Suprapubic skin (tissue), 4 donors: ENCODE data around the gene SLC39A13. TPM values are rescaled to one million over a fixed set of nuclear protein-coding genes. Genes with fewer than 3 reads are reported as not detected.

Source experiments
- DNase-seq, 2 donors: peaks; one replicate each; pipeline ENCODE4 v3.0.0-alpha.2; 2019; ENCODE audit warnings: low spot score in 2 of 2
- H3K27ac ChIP-seq: fragments of 200-600 bp; sonication (generic); one replicate; pipeline ENCODE4 v1.5.1; 2019
- H3K27me3 ChIP-seq: fragments of 200-600 bp; sonication (generic); one replicate; pipeline ENCODE4 v1.5.1; 2019
- H3K36me3 ChIP-seq: fragments of 200-600 bp; sonication (generic); one replicate; pipeline ENCODE4 v1.5.1; 2019
- H3K4me1 ChIP-seq: fragments of 200-600 bp; sonication (generic); one replicate; pipeline ENCODE4 v1.5.1; 2019
- H3K4me3 ChIP-seq: fragments of 200-600 bp; sonication (generic); one replicate; pipeline ENCODE4 v1.5.1; 2019; ENCODE audit warnings: mild to moderate bottlenecking
- H3K9me3 ChIP-seq: fragments of 200-600 bp; sonication (generic); one replicate; pipeline ENCODE4 v1.5.1; 2019
- EP300 ChIP-seq: sonication (generic); formaldehyde crosslinking; IDR thresholded peaks from one replicate; pipeline ENCODE4 v1.6.1; 2017; ENCODE audit warnings: antibody characterized with exemption
- POLR2A ChIP-seq, 2 donors: fragments of 450-650 bp; IDR thresholded peaks; one replicate each; pipeline ENCODE4 v1.6.1; 2017; ENCODE audit warnings: antibody characterized with exemption in 2 of 2, mild to moderate bottlenecking in 2 of 2, moderate library complexity in 2 of 2
- POLR2AphosphoS5 ChIP-seq, 3 donors: sonication (generic); formaldehyde crosslinking; IDR thresholded peaks; one replicate each; pipeline ENCODE4 v1.6.1; 2017; ENCODE audit warnings: antibody characterized with exemption in 3 of 3
- WGBS: methylation state at CpG from one replicate; pipeline ENCODE4 v1.1.5; 2018; 5-methylcytosine and 5-hydroxymethylcytosine counted together
- total RNA-seq, 4 donors: library from RNA; depleted of rRNA; stranded (reverse); fragments of >200 nt; gene quantifications; one replicate each; pipeline ENCODE4 v1.1.0, GENCODE V29; 2016
- TF ChIP-seq, protein P1 (sequence below), 2 donors: fragments of 200-600 bp in 1 of 2; fragments of 450-650 bp in 1 of 2; sonication (generic) in 1 of 2; IDR thresholded peaks; one replicate each; pipeline ENCODE4 v1.5.1; 2016 to 2019; ENCODE audit warnings: antibody characterized with exemption in 2 of 2, mild to moderate bottlenecking in 1 of 2, moderate library complexity in 1 of 2

SLC39A13 gene
- total RNA-seq, 4 donors from 2014 or later, result 45.5 to 53.8 (median 52.3) TPM

DNA sequence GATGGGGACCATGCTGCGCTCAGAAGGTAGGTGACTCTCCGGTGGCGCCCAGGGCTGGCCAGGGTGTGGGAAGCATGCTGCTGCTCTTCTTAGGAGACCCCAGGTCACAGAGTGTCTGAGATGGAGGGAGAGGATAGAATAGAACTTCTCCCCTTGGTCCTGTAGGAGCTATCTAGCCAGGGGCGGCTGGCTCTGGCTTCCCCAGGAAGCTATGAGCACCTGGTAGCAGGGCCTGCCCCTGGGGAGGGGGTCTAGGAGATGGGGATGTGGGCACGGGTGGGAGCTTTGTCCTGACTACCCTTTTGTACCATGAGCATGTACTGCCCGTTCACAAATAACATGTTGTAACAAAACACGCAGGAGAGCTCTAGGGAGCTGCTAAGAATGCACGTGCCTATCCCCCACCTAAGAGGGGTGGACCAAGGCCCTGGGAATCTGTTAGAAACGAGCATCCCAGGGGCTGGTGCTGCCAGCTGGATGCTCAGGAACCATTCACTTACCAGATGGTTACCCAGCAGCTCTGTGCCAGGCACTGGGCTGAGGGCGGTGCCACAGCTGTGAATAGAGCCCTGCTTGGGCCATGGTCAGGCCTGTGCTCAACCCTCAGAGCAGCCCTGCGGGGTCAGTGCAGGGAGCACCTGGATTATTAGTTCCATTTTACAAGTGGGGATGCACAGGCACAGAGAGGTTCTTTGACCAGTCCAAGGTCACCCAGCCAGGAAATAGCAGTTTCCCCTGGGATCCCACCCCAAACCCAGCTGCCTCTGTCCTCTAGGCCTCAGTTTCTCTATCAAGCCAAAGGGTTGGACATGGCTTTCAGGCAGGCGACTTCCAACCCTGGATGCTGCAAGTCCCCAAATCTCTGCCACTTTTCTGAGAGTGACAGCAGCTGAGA lies 2.2 kb downstream of the SLC39A13 start:
- TF ChIP-seq EP300 (no peak), POLR2A (IDR thresholded peaks at IDR 0.05) (no peak), POLR2AphosphoS5 (IDR thresholded peaks at IDR 0.05) (no peak)
- TF ChIP-seq, protein P1, sequence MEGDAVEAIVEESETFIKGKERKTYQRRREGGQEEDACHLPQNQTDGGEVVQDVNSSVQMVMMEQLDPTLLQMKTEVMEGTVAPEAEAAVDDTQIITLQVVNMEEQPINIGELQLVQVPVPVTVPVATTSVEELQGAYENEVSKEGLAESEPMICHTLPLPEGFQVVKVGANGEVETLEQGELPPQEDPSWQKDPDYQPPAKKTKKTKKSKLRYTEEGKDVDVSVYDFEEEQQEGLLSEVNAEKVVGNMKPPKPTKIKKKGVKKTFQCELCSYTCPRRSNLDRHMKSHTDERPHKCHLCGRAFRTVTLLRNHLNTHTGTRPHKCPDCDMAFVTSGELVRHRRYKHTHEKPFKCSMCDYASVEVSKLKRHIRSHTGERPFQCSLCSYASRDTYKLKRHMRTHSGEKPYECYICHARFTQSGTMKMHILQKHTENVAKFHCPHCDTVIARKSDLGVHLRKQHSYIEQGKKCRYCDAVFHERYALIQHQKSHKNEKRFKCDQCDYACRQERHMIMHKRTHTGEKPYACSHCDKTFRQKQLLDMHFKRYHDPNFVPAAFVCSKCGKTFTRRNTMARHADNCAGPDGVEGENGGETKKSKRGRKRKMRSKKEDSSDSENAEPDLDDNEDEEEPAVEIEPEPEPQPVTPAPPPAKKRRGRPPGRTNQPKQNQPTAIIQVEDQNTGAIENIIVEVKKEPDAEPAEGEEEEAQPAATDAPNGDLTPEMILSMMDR (IDR thresholded peaks at IDR 0.05), result no peak
- H3K9me3 ChIP-seq, result no peaks in the 10 kb centered on the region
- peak in 1 of 2 donors; percentile 61 for DNase-seq
- H3K36me3 ChIP-seq, result peaks cover 37% of the 10 kb centered on the region
- H3K27me3 ChIP-seq, result no peaks in the 10 kb centered on the region
- peak overlapping the region; percentile 69 for H3K4me3 ChIP-seq
- peak overlapping the region; percentile 21 for H3K27ac ChIP-seq
- peaks cover 56% of the 10 kb centered on the region for H3K4me1 ChIP-seq
- 93% methylated on average over 3 of the region's 12 CpGs for WGBS

DNA sequence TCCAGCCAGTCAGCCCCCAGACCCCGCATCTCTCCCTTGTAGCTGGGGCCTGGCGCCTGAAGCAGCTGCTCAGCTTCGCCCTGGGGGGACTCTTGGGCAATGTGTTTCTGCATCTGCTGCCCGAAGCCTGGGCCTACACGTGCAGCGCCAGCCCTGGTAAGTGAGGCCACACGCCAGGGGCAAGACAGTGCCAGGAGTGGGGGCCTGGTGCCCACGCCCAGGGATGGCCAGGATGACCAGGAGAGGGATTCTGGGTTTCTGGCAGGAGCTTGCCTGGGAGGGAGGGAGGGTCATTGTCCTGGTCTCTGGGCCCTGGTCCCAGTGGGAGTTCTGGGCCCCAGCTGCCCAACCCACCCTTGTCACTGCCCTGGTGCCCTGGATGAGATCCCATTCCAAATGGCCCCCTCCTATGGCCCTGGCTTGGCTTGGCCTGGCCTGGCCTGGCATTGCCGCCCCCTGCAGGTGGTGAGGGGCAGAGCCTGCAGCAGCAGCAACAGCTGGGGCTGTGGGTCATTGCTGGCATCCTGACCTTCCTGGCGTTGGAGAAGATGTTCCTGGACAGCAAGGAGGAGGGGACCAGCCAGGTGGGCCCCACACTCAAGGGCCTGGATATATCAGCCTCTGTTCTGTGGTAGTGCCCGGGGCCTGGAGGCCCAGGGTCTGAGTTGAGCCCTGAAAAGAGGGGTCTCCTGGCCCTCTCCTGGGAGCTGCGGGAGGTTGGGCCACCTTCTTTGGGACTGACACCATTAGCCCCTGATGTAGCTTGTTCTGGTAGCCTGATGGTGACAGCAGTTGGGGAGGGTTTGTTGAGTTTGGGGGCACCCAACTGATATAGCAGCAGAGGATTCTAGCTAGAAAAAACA lies 3.7 kb downstream of the SLC39A13 start:
- H3K4me3 ChIP-seq, result no peak overlapping the region
- TF ChIP-seq, protein P1 (IDR thresholded peaks at IDR 0.05), result peak; percentile 18 to 82
- no peak for TF ChIP-seq POLR2A (IDR thresholded peaks at IDR 0.05)
- peaks cover 39% of the 10 kb centered on the region for H3K36me3 ChIP-seq
- WGBS, result 65% methylated on average over 8 of the region's 12 CpGs
- H3K27me3 ChIP-seq, result no peaks in the 10 kb centered on the region
- H3K9me3 ChIP-seq, result no peaks in the 10 kb centered on the region
- peaks cover 60% of the 10 kb centered on the region for H3K4me1 ChIP-seq
- no peak overlapping the region for H3K27ac ChIP-seq
- DNase-seq, result peak in 1 of 2 donors; percentile 68

DNA sequence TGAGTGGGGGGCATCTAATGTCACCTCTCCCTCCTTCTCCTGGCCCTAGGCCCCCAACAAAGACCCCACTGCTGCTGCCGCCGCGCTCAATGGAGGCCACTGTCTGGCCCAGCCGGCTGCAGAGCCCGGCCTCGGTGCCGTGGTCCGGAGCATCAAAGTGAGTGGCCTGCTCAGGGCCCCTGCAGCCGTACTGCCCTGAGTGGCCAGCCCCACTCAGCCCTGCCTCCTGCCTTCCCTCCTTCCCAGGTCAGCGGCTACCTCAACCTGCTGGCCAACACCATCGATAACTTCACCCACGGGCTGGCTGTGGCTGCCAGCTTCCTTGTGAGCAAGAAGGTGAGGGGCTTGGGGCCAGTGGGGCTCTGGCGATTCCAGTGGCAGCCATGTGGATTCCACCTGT lies 5.0 kb downstream of the SLC39A13 start:
- no peaks in the 10 kb centered on the region for H3K9me3 ChIP-seq
- TF ChIP-seq EP300 (no peak), POLR2A (IDR thresholded peaks at IDR 0.05) (no peak), POLR2AphosphoS5 (IDR thresholded peaks at IDR 0.05) (no peak)
- TF ChIP-seq, protein P1 (IDR thresholded peaks at IDR 0.05), result no peak
- 69% methylated on average over 7 of the region's 13 CpGs for WGBS
- peak in 1 of 2 donors; percentile 56 for DNase-seq
- H3K4me3 ChIP-seq, result no peak overlapping the region
- peaks cover 53% of the 10 kb centered on the region for H3K4me1 ChIP-seq
- no peaks in the 10 kb centered on the region for H3K27me3 ChIP-seq
- peaks cover 52% of the 10 kb centered on the region for H3K36me3 ChIP-seq
- no peak overlapping the region for H3K27ac ChIP-seq

DNA sequence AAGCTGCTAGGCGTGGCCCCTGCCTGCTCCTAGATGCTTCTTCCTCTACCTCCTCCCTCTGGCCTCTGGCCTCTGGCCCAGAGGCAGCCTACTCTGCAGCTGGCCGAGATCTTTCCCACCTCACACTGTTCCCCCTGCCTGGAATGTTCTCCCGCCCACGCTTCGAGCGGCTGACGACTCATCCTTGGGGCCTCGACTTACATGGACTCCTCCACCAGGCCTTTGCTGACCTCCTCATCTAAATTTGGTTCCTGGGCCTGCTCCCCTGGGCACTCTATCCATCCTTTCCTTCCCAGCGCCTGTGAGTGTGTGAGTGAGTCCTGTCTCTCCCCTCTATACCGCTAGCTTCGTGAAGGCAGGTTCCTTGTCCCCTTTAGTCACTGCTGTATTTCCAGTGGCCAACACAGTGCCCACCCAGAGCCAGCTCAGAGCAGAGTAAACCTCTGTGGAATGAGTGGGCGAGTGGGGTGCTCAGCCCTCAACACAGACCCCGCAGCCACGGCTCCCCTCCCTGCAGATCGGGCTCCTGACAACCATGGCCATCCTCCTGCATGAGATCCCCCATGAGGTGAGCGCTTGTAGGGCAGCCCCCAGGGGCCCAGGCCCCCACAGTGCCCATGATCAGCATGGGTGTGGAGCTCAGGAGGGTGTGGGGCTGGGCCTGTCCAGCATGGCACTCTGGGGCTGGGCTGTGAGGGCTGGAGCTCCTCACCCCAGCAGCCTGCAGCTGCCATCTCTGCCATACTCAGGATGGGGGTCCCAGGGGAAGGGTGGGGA lies 5.7 kb downstream of the SLC39A13 start:
- H3K9me3 ChIP-seq, result no peaks in the 10 kb centered on the region
- no peak for TF ChIP-seq POLR2AphosphoS5 (IDR thresholded peaks at IDR 0.05)
- TF ChIP-seq EP300, result no peak
- TF ChIP-seq, protein P1 (IDR thresholded peaks at IDR 0.05), result no peak
- no peak for TF ChIP-seq POLR2A (IDR thresholded peaks at IDR 0.05)
- H3K4me1 ChIP-seq, result peaks cover 52% of the 10 kb centered on the region
- DNase-seq, result no peak
- no peak overlapping the region for H3K4me3 ChIP-seq
- 72% methylated on average over 16 of the region's 16 CpGs for WGBS
- H3K27me3 ChIP-seq, result no peaks in the 10 kb centered on the region
- peaks cover 59% of the 10 kb centered on the region for H3K36me3 ChIP-seq
- no peak overlapping the region for H3K27ac ChIP-seq
